HG03060 (cell line): ENCODE measurements around the gene KIF2C.
"Not testable (repeated sequence)": the region's sequence is repeated elsewhere in the genome, so short reads cannot be mapped to it uniquely, and the experiment has no call there.

Experiments
- ATAC-seq: cut with Tn5 transposase; IDR thresholded peaks from one replicate; pipeline ENCODE4 v1.9.1; 2021; ENCODE audit warnings: low read depth, moderate number of reproducible peaks; ENCODE audit not compliant: unreplicated experiment

Gene KIF2C

DNA sequence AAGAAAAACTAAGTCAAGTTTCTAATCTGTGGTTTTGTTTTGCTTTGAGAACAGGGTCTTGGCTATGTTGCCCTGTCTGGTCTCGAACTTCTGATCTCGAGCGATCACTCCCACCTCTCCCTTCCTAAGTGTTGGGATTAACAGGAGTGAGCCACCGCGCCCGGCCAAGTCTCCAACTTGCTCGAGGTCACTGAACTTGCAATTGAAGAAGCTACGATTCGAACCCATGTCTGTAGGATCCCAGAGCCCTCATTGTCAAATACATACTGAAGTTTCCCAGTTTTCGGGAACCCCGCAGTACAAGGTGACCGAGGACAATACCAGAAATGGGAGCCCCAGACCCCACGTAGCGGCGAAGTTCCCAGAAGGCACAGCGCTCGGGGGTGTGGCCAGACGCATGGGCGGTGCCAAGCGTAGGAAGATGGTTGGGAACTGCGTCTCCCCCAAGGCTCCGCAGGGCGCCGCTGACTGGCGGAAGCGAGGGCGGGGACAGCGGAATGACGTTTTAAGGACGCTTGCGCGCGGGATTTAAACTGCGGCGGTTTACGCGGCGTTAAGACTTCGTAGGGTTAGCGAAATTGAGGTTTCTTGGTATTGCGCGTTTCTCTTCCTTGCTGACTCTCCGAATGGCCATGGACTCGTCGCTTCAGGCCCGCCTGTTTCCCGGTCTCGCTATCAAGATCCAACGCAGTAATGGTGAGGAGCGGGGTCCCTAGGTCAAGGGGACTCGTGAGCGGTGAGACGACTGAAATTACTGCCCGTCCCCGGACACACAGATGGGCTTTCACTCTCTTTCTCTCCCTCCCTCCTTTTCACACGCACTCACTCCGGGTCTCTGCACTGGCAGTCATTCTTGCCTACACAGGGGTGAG, at the start of gene KIF2C:
TSS of gene KIF2C (plus strand) at position 531 of the 872 bp plus-strand sequence. CDS start at position 627, 96 bp downstream.
- ATAC-seq: peak; percentile 91

DNA sequence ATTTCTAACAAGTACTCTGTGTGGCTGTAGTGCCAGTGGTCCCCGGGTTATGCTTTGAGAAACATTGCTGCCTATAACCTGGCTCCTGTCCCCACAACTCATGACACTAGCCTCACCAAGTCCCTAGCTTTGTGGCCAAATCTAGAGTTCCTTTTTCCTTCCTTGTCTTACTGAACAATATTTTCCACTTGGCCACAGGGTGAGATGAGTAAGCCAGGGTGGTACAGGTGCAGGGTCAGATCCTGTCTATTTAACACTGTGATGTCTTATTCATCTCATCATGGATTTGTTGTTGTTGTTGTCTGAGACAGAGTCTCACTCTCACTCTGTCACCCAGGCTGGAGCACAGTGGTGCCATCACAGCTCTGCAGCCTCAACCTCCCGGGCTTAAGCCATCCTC, 46.5 kb upstream of the KIF2C start:
- no peak for ATAC-seq

DNA sequence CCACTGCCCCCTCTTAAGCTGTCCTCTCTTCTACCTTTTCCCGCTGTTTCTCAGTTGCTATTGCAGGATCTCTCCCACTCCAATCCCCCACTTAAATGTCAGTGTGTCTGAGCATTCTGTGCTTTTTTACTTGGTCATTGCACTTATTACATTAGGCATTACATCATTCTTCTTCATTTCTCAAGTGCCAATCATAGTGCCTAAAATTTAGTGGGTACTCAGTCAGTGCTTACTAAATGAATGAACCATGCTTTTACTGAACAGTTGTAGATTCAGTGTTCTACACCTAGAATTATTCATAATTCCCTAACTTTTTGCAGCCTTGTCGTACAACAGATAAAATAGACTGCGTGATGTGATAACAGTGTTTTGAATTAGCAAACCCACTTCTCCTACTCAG, 45.7 kb upstream of the KIF2C start:
- no peak for ATAC-seq

DNA sequence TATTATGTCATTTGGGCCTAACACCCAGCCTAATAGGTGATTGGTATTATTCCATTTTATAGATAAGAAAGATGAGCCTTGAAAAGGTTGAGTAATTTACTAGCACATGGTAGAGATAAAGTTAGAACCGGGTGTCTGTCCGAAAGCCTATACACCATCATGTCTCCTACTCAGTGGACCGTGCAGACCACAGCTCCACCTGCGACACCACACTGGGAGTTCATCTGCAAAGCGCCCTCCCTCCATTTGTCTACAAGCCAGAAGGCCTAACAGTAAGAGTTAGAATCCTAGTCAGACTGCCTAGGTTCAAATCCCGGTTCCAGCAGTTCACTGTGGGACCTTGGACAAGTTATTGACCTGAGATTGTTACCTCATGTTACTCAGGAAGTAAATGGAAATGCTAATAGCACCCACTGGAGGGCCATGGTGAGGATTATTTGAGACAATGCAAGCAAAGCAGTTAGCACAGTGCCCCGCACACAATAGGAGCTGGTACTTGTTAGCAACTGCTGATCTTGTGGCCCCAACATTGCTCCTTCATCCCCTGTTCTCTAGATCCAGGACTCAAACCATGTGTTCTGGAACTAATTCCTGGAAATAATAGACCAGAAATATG, 44.7 kb upstream of the KIF2C start:
- ATAC-seq: no peak

DNA sequence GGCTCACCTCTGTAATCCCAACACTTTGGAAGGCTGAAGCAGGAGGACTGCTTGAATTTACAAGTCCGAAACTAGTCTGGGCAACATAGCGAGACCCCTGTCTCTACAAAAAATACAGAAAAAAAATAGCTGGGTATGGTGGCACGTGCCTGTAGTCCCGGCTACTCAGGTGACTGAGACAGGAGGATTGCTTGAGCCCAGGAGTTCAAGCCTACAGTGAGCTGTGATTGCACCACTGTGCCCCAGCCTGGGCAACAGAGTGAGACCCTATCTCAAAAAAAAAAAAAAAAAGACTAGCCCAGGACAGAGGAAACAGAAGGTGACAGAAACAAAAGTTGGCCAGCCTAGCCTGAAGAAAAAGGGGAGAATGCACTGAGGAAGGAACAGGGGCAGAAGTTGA, 44.0 kb upstream of the KIF2C start:
- ATAC-seq: no peak

DNA sequence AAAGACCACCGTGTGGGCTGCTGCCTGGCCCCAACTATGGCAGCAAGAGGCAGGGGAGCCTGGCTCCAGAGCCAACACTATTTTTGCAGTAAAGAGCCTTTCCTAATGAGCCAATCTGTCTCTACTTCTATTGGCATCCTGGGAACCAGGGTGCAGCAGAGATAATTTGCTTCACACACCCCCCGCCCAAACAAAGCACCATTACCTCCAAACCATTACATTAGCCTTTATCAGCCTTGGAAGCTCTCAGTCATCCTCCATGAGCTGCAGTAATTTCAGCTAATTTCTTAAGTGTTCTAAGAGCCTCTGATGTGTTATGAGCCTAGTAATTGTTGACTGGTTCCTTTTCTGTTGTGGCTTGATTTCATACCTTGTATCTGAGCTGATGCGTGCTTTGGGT, 43.5 kb upstream of the KIF2C start:
- ATAC-seq: no peak

DNA sequence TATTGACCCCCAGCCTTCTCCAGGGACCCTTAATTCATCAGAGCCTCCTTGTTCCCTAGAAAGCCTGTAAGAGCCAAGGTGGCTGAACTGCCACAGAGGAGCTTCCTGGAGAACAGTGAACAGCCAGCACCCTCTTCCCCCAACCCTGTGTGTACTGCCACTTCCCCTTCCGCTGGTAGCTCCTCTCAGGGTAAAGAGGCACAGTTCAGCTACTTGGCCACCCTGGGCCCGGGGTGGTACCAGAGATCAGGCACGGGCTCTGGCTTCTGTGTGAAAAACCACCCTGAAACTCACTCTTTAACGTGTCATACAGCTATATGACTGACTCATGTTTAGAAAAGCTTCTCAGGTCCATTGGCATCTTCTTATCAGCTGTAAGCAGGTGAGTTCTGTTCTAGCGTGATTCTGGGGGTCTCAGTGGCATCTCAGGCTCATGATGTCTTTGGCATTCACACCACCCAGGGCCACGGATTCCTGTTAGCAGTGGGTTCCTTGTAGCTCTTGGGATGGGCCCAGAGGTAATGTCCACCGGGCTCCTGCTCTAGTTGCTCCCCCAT, 42.8 kb upstream of the KIF2C start:
- no peak for ATAC-seq

DNA sequence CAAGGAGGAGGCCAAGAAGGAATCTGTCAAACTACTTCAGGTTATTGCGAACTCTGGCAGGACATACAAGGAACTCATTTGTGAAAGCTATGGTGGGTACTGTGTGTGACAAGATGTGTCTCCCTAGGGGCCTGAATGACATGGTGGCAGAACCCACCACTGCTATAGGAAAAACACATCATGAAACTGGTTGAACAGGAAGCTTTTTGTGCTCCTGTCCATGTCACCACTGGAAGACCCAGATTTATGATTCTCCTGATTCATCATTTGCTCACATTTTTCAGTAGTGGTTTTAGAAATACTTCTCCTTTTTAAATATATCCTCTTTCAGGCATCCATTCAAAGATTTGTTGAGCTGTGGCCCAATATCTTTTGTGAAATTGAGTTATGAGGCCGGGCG, 41.5 kb upstream of the KIF2C start:
- no peak for ATAC-seq

DNA sequence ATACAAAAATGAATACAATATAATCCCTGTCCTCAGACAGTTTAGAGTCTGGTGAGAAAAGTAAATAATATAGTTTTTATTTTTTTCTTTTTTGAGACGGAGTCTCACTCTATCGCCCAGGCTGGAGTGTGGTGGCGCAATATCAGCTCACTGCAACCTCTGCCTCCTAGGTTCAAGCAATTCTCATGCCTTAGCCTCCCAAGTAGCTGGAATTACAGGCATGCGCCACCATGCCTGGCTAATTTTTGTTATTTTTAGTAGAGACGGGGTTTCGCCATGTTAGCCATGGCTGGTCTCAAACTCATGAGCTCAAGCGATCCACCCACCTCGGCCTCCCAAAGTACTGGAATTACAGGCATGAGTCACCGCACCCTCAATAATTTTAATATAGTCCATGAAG, 40.3 kb upstream of the KIF2C start:
- ATAC-seq: not testable (repeated sequence)

DNA sequence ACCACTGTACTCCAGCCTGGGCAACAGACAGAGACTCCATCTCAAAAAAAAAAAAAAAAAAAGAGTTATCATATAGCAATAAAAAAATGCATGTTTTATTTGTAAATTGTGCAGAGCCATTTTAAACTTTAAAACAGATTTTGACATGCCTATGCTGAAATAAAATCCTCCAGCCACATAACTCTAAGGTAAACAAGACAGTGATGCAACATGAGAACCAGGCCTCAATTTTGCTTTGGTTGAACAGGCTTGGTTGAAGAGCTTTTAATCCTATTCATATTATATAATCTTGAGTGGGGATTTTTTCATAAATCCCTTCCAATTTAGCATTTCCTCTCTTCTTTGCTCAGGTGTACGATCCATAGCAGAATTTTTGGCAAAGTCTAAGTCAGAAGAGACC, 39.1 kb upstream of the KIF2C start:
- ATAC-seq: no peak

DNA sequence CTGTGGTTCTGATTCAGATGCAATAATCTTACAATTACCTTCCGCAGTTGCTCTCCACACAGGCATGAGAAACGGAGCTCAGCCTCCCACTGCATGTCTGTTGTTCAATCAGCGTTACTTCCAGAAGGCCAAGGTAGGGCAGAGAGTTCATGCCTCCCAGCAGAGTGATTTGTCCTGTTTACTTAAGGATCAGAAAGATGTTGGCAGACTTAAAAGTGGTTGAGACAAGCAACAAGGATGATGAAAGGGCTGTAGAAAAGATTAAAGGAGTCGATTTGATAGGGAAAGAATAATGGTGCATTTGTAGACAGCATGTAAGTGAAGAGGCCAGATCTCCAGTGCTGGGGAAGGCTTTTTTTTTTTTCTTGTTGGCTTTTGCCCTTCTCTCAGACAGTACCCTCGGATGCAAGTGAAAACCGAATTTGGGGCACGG, 38.5 kb upstream of the KIF2C start:
- no peak for ATAC-seq

DNA sequence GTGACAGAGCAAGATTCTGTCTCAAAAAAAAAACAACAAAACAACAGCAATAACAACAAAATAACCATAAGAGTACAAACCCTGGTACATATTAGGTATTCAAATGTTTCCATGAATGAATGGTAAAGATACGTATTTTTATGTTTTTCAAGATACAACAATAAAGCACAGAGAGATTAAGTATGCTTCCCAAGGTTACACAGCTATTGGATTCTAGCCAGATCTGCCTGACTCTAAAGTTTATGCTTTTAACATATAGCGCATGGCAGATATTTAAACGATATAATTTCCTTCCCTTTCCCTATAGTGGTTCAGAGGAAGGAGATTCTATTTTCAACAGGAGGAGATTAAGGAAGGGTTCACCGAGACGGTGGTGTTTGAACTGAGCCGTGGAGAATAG, 34.2 kb upstream of the KIF2C start:
- ATAC-seq: no peak

DNA sequence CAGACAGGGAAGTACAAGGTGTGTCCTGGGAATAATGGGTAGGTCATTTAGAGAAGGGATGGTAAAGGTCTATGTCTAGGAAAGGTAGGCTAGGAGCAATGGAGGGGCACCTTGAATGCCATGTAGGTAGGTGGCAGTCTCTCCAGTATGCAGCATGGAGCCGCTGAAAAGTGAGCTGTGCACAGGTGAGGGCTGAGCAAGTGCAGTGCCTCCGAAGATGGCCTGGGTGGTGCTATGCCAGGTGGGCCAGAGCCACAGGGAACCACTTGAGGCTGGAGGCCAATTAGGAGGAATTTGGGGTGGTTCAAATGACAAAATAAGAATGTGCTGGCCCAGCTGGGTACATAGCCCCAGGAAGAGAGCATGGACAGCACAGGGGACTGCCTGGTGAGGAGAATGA, 33.7 kb upstream of the KIF2C start:
- ATAC-seq: no peak

DNA sequence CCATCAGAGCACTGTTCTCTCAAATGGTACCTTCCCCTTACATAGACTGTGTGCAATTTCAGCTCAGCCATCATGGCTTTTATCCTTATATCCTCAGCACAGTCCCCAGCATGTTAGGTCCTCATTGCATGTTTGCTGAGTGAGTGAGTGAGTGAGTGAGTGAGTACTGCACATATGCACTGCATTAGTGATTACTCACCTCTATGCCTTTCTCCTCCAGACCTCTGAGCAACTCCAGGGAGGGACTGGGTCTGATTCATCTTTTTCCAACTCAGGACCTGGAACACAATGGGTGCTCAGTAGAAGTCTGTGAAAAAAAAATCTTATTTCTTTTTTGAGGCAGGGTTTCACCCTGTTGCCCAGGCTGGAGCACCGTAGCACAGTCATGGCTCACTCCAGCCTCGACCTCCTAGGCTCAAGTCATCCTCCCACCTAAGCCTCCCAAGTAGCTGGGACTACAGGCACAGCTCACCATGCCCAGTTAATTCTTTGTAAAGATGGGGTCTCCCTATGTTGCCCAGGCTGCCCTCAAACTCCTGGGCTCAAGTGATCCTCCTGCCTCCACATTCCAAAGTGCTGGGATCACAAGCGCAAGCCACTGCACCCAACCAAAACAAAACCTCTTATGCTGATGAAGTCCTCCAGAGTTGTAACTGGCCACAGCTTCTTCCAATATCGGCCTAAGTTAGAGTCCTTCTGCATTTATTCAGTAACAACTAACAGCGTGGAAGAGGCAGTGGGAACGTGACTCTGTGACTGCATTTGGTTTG, 32.3 kb upstream of the KIF2C start:
- ATAC-seq: no peak

DNA sequence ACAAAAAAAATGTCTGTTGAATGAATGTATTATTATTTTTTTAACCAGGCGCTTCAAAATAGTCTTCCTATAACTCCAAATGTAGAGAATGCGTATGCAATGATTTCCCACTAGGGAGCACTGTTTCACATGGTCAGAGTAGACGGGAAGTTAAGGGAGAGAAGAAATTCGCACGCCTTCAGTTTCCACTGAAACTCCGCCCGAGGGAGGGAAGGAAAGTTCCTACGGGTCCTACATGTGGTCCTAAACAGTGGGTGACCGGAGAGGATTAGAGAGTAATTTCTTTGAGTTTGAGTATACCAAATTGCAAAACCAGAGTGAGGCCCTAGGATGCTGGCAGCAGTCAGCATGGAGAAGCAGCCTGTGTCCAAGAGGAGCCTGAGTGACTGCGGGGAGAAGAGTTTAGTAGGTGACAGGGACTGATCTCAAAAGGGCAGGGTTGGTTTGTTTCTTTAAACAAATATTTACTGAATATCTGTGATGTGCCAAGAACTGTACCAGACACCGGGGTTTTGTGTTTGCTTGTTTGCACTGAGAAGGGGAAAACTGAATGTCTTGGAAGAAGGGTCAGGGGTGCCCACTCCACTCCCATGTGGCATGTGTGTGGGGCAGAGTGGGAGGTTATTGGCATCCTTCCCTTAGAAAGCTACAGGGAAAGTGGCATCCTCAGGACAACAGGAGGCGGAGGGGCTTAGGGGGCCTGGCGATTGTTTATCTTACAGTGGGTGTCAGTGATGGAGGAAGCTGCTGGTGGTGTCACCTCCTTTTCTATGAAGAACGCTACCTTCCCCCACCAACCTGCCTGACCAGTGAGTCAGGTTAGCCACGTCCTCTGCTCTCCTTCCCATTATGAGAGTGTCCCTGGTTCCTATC, 31.4 kb upstream of the KIF2C start:
- ATAC-seq: no peak

DNA sequence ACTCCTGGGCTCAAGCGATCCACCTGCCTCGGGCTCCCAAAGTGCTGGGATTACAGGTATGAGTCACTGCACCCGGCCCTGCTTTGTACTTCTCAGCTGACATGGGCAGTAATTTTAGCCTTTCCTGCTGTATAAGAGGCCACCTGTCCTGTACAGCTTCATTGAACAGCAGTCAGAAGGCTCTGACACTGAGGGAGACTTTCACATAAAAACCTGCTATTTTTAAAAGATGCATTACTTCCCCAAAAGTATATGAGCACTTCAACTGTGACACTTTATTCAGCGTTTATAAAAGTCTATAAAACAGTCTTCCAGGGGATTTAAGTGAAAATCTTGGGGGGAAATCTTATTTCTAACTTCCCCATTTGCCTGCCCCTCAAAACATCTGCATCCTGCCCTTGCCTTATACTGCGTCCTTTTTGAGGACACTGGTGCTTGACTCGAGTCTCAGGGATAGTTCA, 26.3 kb upstream of the KIF2C start:
- no peak for ATAC-seq

DNA sequence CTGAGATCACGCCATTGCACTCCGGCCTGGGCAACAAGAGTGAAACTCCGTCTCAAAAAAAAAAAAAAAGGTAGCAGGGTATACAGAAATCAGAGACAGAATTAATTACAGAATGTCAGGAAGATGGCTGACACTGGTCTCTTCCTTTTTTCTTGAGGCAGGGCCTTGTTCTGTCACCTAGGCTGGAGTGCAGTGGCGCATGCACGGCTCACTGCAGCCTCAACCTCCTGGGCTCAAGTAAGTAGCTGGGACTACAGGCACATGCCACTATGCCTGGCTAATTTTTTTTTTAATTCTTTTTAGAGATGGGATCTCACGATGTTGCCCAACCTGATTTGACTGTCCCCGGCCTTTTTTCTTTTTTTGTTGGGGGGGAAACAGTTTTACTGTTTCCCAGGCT, 25.1 kb upstream of the KIF2C start:
- no peak for ATAC-seq

DNA sequence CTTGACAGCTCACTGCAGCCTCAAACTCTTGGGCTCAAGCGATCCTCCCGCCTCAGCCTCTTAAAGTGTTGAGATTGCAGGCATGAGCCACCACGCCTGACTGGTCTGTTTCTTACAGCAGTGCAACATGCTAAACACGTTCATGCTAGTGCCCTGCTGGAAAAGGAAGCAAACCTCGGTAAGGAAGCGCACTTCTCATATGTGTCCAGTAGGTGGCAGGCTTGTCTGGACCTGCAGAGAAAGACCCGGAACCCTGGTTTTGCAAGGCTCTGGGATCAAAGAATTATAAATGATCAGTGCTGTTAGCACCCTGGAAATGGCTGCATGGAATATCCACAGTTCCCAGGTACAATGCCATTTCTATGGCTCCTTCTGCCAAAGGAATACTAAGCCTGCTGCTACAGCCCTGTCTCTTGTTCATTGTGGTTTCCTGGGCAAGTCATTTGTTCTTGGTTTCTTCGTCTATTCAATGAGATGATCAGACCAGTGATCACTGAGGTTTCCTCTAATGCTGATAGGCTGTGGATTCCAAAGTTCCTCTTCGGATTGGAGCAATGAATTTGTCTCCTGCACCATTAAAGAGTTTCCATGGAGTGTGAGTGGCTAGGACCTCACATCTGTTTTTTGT, 24.6 kb upstream of the KIF2C start:
- peak; percentile 48 for ATAC-seq

DNA sequence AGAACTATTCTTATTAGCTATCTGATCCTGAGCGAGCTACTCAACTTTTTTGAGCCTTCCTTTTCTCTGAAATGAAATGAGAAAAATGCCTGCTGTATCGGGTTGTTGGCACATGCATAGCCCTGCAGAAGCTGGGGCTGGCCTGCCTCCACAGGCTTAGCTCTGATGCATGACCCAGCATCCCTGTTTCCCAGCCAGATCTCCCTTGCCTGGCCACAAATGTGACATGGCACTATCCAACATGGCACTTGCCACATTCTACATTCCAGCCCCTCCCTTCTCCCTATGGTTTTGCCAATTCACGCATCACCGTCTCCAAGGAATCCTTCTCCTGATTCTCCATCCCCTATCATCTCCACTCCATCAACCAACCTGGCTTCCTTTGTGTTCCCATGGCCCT, 22.5 kb upstream of the KIF2C start:
- no peak for ATAC-seq

DNA sequence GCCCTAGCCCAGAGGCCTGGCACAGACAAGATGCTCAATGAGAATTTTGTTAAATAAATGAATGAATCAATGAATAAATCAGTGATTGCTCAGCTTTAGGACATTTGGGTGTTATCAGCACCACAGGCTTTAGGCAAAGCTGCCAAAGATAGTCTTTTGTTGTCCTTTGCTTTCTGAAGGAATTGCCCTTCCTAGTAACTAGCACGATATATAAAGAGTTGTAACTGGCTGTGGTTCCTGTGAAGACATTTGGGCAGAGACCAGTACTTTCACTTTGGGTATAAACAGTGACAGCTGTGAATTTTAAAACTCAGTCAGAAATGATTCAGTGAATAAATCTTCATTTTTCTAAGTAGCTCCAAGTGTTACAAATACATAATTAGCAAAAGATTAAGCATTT, 22.0 kb upstream of the KIF2C start:
- no peak for ATAC-seq
